GM10248 (cell line): ENCODE measurements around the gene MAN1C1.

ENCODE experiments used
- CTCF ChIA-PET: fragments of 300-600 bp; sonication (Branson Sonifier 250); formaldehyde crosslinking; extraction: SDS; loops from one replicate; lab custom pipeline; 2021; ENCODE audit warnings: antibody characterized with exemption; lab: Yijun Ruan, JAX
- POLR2A ChIA-PET: fragments of 350-650 bp; sonication (Branson Sonifier 250); formaldehyde crosslinking; extraction: SDS; loops from one replicate; lab custom pipeline; 2020; ENCODE audit warnings: antibody characterized with exemption; lab: Yijun Ruan, JAX
- DNase-seq: peaks from one replicate; pipeline ENCODE4 v3.0.0; 2012; ENCODE audit errors: extremely low spot score
- TF ChIP-seq, protein P1 (sequence below): IDR thresholded peaks from 2 replicates; pipeline ENCODE4 v1.5.1; 2012; ENCODE audit warnings: mild to moderate bottlenecking, low read depth; ENCODE audit errors: extremely low read depth, missing control alignments, control extremely low read depth

MAN1C1 gene

GRCh38 chr1:25760871-25761270 is 144.3 kb downstream of the MAN1C1 start:
- no peak for DNase-seq
- ChIA-PET POLR2A (no interaction called here), CTCF (no interaction called here)
- TF ChIP-seq, protein P1, sequence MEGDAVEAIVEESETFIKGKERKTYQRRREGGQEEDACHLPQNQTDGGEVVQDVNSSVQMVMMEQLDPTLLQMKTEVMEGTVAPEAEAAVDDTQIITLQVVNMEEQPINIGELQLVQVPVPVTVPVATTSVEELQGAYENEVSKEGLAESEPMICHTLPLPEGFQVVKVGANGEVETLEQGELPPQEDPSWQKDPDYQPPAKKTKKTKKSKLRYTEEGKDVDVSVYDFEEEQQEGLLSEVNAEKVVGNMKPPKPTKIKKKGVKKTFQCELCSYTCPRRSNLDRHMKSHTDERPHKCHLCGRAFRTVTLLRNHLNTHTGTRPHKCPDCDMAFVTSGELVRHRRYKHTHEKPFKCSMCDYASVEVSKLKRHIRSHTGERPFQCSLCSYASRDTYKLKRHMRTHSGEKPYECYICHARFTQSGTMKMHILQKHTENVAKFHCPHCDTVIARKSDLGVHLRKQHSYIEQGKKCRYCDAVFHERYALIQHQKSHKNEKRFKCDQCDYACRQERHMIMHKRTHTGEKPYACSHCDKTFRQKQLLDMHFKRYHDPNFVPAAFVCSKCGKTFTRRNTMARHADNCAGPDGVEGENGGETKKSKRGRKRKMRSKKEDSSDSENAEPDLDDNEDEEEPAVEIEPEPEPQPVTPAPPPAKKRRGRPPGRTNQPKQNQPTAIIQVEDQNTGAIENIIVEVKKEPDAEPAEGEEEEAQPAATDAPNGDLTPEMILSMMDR = no peak

GRCh38 chr1:25763493-25763892 is 146.9 kb downstream of the MAN1C1 start:
- DNase-seq = no peak
- POLR2A ChIA-PET = no interaction called here
- TF ChIP-seq, protein P1 = no peak
- CTCF ChIA-PET = no interaction called here

DNA sequence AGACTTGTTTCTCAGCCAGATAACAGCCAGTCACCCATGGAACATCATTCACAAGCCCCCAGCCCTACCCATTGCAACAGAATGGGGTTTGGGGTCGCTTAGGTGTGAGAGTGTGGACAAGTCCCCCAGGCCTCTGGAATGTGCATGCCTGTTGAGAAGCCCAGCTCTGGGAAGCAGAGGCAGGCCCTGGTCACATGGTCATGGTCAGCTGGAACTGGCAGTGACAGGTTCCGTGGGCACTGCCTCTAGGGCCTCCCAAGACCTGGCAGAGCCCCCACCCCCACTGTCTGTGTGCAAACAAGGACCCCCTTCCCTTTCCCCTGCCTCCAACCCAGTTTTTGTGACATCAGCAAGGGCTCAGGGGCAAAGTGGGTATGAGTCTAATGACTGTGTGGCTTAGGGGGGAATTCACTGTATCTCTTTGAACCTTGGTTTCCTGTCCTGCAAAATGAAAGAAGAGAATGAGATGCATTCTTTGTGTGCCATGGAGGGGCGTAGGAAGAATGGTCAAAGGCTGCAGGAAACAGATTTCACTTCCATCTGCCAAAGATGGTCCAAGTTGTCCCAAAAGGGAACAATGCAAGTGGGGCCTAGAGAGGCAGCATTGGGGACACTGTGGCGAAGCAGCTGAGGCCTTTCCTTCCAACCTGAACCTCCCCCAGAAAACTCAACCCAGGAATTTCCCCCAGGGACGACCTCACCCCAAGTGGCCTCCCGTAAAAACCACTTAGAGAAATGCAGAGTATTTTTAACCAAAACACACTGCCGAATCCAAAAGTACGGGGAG is 148.7 kb downstream of the MAN1C1 start:
- TF ChIP-seq, protein P1 = no peak
- ChIA-PET POLR2A (no interaction called here), CTCF (interaction anchor here (0.7 to 1.7 kb wide), 2 partner anchors 9 to 22 kb away, joined by 3 read pairs; no protein-coding TSS in a partner anchor)
- DNase-seq = no peak

DNA sequence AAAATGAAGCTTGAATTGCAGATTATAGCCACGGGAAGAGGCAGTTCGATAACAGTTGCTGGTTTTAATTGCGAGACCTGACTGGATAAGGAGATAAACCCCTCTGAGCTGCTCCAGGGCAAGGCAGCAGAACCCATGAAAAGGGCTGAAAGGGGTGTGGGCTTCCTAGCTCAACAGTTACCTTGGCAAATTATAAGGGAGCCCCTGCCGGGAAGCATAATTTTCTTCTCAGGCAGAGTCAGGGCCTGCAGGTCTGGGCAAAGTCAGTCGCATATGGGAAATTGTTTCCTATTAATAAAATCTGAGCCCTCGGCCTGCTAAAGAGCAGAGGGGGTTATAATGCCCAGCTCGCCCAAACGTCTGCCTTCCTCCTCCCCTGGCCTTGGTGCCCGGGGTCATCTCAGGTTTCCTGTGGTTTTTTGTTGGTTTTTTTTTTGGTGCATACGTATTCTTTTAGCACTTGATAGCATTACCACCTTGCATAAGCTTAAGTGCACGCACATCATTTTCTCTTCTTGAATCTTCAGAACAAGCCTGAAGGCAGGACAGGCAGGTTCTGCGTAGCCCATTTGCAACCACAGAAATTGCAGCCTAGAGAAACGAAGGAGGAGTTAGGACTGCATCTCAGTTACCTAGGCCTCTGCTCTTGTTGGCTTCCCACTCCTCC is 149.5 kb downstream of the MAN1C1 start:
- TF ChIP-seq, protein P1 = no peak
- no peak for DNase-seq
- ChIA-PET CTCF (interaction anchor here (0.7 to 1.7 kb wide), 2 partner anchors 9 to 21 kb away, joined by 3 read pairs; no protein-coding TSS in a partner anchor), POLR2A (no interaction called here)

- CTCF ChIA-PET = interaction anchor here (1.7 kb wide), 1 partner anchor 21 kb away, joined by 3 read pairs; no protein-coding TSS in a partner anchor
- POLR2A ChIA-PET = no interaction called here
- DNase-seq = no peak
- TF ChIP-seq, protein P1 = no peak
Observed at GRCh38 chr1:25766721-25767436, 150.3 kb downstream of the MAN1C1 start.

DNA sequence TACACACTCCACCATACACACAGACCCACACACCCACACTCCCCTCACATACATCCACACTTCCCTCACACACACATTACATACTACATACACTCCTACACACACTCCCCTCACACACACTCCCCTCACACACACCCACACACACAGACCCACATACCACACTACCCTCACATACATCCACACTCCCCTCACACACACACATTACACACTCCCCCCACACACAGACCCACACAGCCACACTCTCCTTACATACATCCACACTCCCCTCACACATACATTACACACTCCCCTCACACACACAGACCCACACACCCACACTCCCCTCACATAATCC is 150.8 kb downstream of the MAN1C1 start:
- no peak for DNase-seq
- ChIA-PET CTCF (no interaction called here), POLR2A (no interaction called here)
- TF ChIP-seq, protein P1 = no peak
